Sigmoid colon (tissue), 4 donors: Measurements from ENCODE around the gene PPP6R3.

Experiments used
- EP300 ChIP-seq, 4 donors: sonication (generic); formaldehyde crosslinking; IDR thresholded peaks; one replicate each; pipeline ENCODE4 v1.6.1; 2017; ENCODE audit warnings: antibody characterized with exemption in 4 of 4
- POLR2A ChIP-seq, 2 donors: fragments of 450-650 bp; IDR thresholded peaks; one replicate each; pipeline ENCODE4 v1.6.1; 2016; ENCODE audit warnings: antibody characterized with exemption in 2 of 2, mild to moderate bottlenecking in 2 of 2, moderate library complexity in 2 of 2
- POLR2AphosphoS5 ChIP-seq, 4 donors: sonication (generic); formaldehyde crosslinking; IDR thresholded peaks; one replicate each; pipeline ENCODE4 v1.6.1; 2017; ENCODE audit warnings: antibody characterized with exemption in 4 of 4
- TF ChIP-seq, protein P1 (sequence below), 4 experiments: fragments of 450-650 bp in 3 of 4; fragments of 200-600 bp in 1 of 4; IDR thresholded peaks; one replicate each; pipeline ENCODE4 v1.5.1; 2016 to 2019; ENCODE audit warnings: antibody characterized with exemption in 4 of 4, mild to moderate bottlenecking in 3 of 4, moderate library complexity in 2 of 4

DNA sequence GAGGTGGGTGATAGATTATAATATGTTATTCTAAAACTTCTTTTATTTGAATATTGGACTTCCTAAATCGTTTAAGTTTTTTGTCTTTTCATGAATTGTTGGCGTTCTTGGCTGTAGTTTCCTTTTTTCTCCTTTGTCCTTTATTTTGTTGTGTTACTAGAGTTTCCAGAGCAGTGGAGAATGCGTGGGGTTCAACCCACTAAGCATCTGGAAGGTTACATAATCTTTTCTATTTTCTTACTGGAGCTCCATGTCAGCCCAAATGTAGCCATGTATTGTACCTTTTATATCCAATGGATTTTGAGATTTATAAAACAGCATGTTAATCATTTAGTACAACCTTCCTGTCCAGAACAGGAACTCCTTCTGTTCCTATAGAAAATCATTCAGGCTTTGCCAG, 63.2 kb downstream of the PPP6R3 start:
- TF ChIP-seq, protein P1, sequence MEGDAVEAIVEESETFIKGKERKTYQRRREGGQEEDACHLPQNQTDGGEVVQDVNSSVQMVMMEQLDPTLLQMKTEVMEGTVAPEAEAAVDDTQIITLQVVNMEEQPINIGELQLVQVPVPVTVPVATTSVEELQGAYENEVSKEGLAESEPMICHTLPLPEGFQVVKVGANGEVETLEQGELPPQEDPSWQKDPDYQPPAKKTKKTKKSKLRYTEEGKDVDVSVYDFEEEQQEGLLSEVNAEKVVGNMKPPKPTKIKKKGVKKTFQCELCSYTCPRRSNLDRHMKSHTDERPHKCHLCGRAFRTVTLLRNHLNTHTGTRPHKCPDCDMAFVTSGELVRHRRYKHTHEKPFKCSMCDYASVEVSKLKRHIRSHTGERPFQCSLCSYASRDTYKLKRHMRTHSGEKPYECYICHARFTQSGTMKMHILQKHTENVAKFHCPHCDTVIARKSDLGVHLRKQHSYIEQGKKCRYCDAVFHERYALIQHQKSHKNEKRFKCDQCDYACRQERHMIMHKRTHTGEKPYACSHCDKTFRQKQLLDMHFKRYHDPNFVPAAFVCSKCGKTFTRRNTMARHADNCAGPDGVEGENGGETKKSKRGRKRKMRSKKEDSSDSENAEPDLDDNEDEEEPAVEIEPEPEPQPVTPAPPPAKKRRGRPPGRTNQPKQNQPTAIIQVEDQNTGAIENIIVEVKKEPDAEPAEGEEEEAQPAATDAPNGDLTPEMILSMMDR (IDR thresholded peaks at IDR 0.05): no peak
- TF ChIP-seq POLR2AphosphoS5 (IDR thresholded peaks at IDR 0.05) (no peak), EP300 (IDR thresholded peaks at IDR 0.05) (no peak), POLR2A (IDR thresholded peaks at IDR 0.05) (no peak)
